ENCODE data around the gene OCIAD1. TPM values are rescaled to one million over a fixed set of nuclear protein-coding genes. Genes with fewer than 3 reads are reported as not detected.

Gene OCIAD1
- total and polyA plus RNA-seq, 2 of the 13 experiments (the other 11 are each of a cell fraction or from before 2014, with no cell fraction given): 67.3 to 74.9 TPM

DNA sequence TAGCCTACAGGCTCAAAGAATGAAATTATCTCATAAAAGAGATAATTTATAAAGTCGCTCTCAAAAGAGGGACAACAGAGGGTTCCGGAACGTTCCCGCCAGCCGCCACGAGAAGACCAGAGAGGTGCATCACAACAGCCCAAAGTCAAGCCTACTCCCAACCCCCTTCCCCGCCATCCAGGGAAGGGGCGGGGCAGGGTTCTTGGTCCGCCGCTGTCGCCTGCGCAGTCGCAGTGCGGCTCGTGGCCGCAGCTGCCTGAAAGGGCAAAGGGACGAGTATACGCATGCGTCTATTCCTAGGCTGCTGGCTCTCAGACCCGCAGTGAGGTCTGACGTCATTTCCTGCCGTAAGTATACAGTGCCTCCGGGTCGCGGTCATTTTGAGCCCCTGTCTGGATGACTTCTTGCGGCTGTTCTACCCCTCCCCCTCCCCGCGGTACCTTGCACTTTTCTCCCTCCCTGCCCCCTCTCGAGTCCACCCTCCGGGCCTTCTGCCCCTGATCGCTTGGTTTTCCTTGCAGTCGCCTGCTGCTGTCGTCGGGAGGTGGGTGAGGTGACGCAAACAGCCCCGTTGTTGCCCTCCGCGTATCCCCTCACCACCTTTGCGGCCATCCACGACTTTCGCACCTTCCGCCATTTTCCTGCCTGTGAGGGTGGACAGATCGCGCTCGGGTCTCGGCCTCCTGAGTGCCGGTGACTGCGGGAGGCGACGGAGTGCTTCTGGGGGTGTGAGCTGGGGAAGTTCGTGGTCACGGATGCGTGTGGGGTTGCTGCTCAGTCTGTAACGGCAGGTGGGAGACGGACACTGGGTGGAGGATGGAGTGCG is at the start of gene OCIAD1 (continued):
- TF ChIP-seq ZNF101 (CRISPR knock-in tag; IDR thresholded peaks at IDR 0.05; ENCODE audit: borderline replicate concordance, low read depth) (no peak), ZNF224 (CRISPR knock-in tag; IDR thresholded peaks at IDR 0.05) (no peak), NKX3-1 (CRISPR knock-in tag; IDR thresholded peaks at IDR 0.05) (no peak), GATA4 (IDR thresholded peaks at IDR 0.05; ENCODE audit: borderline replicate concordance, low read depth) (no peak), ZNF318 (CRISPR knock-in tag; IDR thresholded peaks at IDR 0.05) (no peak), NFE2L1 (CRISPR knock-in tag; IDR thresholded peaks at IDR 0.05; ENCODE audit: borderline replicate concordance) (no peak), ZNF782 (CRISPR knock-in tag; IDR thresholded peaks at IDR 0.05; ENCODE audit: borderline replicate concordance) (no peak), ZNF546 (CRISPR knock-in tag; conservative IDR thresholded peaks at IDR 0.05) (no peak), FOXO1 (CRISPR knock-in tag; IDR thresholded peaks at IDR 0.05) (no peak), ZNF558 (CRISPR knock-in tag; IDR thresholded peaks at IDR 0.05; ENCODE audit: borderline replicate concordance) (0 out of 2 replicates have a peak, but pooled peaks have one; percentile 58), SP5 (CRISPR knock-in tag; IDR thresholded peaks at IDR 0.05; ENCODE audit: borderline replicate concordance, low read depth) (peak; percentile 68), ZNF34 (CRISPR knock-in tag; IDR thresholded peaks at IDR 0.05; ENCODE audit: borderline replicate concordance) (no peak)
- TF ChIP-seq, protein P1, sequence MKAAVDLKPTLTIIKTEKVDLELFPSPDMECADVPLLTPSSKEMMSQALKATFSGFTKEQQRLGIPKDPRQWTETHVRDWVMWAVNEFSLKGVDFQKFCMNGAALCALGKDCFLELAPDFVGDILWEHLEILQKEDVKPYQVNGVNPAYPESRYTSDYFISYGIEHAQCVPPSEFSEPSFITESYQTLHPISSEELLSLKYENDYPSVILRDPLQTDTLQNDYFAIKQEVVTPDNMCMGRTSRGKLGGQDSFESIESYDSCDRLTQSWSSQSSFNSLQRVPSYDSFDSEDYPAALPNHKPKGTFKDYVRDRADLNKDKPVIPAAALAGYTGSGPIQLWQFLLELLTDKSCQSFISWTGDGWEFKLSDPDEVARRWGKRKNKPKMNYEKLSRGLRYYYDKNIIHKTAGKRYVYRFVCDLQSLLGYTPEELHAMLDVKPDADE (CRISPR knock-in tag; IDR thresholded peaks at IDR 0.05): no peak
